Urothelium cell line (cell line): ENCODE measurements around the gene PARD3B.

ENCODE experiments used
- DNase-seq: peaks from one replicate; pipeline ENCODE4 v3.0.0; 2011; ENCODE audit warnings: low spot score, mixed read lengths
- FAIRE-seq: peaks from 2 replicates; lab custom pipeline; 2011; peaks lifted over from hg19 to GRCh38; lab: Jason Lieb, UNC

The PARD3B gene

DNA sequence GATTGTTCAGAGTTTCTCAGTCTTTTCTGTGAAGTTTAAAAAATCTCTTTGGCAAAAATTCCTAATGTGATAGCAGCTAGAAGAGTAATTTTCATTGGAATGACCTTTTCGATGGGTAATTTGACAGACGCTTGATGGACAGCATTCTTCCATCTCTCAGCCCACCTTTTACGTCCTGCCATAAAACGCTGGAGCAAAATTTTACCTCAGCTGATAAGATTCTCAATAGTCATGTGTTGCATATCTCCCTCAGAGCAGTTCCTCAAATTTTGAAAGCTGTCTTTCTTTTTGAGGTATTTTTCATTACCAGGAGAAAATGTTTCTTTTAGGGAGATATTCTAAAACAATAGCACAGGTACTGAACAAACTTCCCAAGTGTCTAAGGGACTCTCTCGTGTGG is 441.4 kb downstream of the PARD3B start:
- FAIRE-seq = no peak
- no peak for DNase-seq

DNA sequence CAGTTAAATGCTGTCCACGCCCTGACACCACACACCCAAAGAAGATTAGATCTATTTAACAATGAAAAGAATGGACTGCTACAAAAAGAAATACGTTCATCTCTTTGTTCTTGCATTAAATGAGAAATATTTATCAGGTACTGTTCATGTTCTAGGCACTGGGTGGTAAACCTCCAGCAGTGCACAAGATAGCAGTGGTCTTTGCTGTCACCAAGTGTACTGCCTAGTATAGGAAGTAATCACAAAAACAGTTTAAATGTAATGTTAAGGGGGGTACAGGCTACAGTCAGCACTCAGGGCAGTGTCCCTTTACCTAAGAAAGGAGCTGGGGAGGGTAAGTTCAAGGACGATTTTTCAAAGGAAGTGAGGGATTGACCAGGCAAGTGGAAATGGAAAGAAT is 443.6 kb downstream of the PARD3B start:
- no peak for FAIRE-seq

DNA sequence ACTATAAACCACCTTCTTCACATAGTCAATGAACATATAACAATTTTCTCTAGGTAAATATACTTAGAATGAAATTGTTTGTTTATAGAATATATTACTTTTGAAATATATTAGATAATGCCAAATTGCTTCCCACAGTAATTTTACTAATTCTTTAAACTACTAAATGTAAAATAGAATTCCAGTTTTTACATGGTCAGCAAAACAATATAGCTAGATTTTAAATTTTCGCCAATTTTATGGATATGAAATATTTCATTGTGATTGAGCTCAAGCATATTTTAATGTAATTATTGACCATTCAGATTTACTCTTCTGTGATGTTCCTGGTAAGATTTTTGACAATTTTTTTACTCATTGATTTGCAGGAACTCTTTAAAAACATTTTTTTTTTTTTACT is 444.6 kb downstream of the PARD3B start:
- no peak for FAIRE-seq
- DNase-seq = no peak

More for the DNA sequence above, 443.6 kb downstream of the PARD3B start:
- no peak for DNase-seq

DNA sequence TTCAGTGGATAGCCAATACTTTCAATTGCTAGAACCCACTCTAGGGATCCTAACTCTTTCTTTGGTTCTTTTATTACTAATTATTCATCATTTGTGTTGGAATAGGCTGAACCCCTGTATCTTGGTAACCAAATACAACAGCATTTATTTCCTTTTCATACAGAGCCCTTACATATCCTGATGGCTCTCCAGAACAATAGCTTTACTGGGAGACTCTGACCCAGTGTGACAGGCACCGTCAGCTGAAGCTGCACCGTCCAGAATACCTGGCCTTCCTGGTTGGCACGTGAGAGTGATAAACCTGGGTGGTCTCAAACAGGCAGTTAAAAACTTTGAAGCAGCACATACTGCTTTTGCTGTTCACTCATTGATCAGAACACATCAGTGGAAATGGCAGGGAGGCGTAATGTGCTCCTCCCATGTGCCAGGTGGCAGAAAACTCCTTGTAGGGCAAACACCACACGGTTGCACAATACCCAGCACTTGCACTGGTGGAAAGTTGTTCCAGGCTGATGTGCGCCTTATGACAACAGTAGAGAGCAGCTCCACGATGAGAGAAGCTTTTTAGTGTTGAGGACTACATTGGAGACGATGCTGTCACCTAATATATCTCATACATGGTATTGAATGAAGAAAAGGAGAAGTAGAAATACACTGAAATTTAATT is 456.2 kb downstream of the PARD3B start:
- FAIRE-seq (no peak), DNase-seq (no peak)

DNA sequence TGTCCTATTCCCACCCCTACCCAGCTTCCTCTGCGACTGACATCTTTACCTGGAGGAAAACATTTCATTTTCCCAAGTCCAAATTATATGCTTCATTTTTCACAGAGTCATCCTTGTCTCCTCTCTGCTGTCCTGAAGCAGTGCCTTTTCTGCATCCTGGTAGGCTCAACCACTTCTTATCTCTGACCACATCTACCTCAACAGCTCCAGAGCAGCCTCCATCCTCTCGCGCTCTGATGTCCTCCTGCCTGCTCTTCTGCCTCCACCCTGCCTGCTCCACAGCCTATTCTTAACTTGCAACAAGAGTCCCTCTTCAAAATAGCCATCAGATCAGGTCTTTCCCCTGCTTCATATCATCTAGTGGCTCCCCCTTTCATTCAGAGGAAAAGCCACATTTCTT is 457.1 kb downstream of the PARD3B start:
- FAIRE-seq (no peak), DNase-seq (no peak)

GRCh38 chr2:205003288-205003687 is 458.0 kb downstream of the PARD3B start:
- DNase-seq = no peak
- FAIRE-seq = no peak

DNA sequence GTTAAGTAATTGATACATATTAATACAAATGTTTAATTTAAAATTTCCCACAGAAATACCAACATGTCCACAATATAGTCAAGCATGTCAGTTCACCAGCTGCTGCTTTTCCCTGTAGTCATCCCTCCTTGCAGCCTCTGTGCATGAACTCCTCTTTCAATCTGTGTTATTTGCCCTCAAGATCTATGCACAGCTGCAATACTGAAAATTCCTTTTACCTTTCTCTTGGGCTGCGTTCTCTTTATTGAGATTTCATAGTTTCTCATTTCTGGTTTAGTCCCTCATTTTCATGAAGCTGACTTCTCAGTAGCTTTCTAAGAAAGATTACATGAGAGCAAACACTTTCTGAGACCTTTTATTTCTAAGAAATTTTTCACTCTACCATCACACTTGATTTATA is 464.9 kb downstream of the PARD3B start:
- no peak for FAIRE-seq

DNA sequence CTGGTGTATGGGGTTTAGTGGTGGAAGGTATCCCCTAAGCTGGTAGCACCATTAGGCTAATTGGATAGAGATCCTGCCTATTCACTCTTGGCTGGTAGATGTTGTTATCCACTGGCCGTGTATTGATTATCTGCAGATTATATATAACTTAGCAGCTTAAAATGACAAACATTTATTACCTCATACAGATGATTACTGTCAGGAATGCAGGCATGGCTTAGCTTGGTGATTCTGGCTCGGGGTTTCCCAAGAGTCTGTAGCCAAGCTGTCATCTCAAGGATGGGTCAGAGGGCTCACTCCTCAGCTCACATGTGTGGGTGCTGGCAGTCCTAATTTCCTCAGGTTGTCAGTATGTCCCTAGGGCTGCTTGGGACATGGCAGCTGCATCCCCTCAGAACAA is 465.8 kb downstream of the PARD3B start:
- FAIRE-seq = no peak

More for the DNA sequence above, 464.9 kb downstream of the PARD3B start:
- no peak for DNase-seq

DNA sequence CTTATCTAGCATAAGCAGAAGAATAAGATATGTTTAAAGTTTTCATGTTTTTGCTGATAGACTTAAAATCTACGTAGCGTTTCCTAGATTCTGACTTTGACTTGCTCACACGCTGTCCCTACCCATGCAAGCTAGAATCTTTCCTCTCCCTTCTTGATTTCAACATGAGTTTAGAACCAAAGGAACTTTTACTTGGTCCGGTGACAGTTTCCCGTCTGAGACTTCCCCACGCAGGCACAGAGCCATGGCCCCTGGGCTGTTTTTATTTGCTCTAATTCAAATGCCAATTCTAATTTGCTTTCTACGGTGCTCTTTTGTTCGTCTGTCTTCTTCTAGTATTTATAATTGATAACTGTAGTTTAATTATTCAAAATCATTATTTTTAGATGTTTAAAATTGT is 467.7 kb downstream of the PARD3B start:
- no peak for FAIRE-seq
- no peak for DNase-seq

More for the DNA sequence above, 465.8 kb downstream of the PARD3B start:
- DNase-seq = no peak

- no peak for DNase-seq
- FAIRE-seq = no peak
These were observed 468.3 kb downstream of the PARD3B start for GRCh38 chr2:205013586-205013985.

GRCh38 chr2:205014201-205014600 is 468.9 kb downstream of the PARD3B start:
- FAIRE-seq (no peak), DNase-seq (no peak)

DNA sequence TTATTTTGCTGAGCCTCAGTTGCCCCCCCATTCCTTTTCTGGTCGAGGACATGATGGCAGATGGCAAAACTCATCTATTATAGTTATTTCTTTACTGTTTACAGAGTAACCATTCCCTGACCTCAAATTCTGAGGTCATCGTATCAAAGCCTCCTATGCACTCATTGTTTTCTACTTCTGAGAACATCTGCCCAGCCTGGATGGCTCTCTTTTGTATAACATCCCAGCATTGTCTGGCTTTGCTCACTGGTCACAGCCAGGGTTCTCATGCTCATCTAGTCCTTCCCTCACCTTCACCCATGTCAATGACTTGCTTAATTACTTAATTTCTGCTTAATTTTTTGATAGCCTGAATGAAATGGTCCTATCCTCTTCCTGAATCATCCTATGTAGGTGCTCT is 472.1 kb downstream of the PARD3B start:
- DNase-seq (no peak), FAIRE-seq (no peak)

DNA sequence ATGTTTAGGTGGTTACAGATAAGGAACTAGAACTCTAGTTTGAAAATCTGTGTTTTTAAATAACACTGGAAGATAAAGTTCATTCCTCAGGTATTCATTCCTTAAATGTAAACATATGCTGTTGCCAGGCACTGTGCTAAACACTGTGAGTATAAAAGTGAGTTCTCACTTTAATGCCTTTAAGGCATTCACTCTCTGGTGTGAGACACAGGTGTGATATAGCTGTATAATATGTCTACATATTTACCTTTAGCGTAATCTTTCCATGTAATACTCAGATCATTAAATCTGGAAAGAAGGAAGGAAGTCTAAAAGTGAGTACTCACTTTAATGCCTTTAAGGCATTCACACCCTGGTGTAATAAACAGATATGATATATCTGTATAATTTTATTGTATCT is 472.6 kb downstream of the PARD3B start:
- no peak for DNase-seq
- no peak for FAIRE-seq

DNA sequence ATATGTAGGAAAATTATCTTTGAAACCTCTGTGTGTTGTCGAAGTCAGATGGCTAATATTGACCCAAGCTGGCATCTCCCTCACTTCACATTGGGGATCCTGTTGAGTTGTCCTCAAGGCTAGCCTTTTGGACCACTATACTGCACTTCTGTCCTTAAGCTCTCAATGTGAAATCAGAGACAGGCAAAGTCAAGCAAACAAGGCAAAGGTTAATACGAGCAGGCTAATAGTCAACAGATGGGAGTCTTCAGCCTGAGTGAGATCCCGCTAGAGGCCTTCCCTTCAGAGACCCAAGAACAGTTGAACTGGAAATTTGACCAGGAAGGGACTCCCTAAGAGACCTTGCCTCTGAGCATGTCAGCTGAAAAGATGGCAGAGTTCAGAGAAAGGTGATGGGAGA is 475.4 kb downstream of the PARD3B start:
- DNase-seq (no peak), FAIRE-seq (no peak)

GRCh38 chr2:205022841-205023240 is 477.6 kb downstream of the PARD3B start:
- FAIRE-seq = no peak

DNA sequence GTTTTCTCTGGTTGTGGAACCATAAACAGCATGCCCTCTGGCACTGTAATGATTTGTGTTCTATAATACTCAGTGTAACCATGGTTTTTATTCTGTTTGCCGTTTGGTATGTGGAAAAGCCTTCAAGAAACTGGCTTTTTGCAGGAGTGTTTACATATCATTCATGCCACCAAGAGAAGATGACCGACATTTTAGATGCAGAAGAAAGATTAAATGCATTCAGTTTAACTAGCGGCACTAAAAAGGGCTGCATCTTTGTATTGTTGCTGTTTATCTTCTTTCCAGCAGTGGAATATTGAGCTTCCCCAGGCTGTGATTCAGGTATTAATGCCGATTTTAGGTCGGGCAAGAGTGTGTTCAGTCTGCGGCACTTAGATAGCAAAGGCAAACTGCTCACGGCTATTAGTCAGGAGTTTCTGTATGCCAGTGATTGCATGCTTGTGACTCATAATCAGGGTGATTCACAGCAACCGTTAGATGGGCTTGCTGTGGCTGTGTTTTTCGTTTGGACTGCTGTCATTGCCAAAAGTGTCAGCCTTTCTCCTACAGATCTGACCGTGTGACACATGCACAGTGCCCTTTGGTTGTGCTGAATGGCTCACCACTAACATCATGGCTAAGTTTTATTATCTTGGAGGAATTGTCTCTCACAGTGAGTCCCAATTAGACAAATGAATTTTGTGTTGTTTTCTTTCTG is 479.7 kb downstream of the PARD3B start:
- FAIRE-seq (no peak), DNase-seq (peak; percentile 84)

More at GRCh38 chr2:205022841-205023240, 477.6 kb downstream of the PARD3B start:
- no peak for DNase-seq

DNA sequence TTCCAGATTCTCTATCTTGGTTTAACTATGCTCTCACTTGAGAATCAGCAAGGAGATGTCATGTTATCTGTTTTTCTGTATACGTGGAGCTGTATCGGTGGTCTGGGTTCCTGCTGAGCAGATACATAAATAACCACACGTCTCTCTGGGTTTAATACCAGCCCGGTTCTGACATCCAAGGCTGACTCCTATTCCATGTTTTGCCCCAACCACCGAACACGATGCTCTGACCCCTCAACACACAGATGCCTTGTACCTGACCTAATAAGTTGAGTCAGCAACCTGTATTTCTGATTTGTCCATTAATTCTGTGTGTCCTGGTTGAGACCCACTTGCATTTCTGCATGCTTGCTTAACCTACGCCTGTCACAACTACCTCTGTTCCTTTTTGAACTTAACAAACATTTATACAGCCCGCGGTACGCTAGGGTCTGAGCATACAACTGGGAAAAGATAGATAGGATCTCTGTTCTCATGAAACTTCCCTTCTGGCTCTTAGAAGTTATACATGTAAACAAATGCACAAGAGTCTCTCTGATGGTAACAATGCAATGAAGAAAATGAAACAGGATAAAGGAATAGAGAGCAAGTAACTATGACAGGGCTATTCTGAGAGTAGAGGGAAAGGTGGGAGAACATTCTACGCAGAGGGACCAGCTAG is 480.4 kb downstream of the PARD3B start:
- FAIRE-seq = no peak
- DNase-seq = no peak

DNA sequence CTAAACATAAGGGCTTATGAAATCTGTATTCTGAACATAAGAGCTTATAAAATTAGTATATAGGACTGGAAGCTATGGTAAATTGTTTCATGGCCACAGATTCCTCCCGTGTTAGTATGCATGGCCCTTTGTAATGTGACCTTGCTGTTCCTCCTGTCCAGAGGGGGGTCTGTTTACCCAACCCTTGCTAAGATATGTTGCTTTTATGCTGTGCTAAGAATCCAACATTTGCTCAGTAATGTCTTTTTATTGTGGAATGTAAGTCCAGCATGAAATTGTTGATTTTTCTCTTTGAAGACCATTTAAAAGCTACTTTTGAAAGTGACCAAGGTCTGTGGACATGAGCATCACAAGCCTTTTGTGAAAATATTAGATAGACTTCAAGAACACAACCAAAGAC is 485.4 kb downstream of the PARD3B start:
- no peak for FAIRE-seq
- no peak for DNase-seq

- FAIRE-seq (no peak), DNase-seq (no peak)
These were observed 486.8 kb downstream of the PARD3B start for GRCh38 chr2:205032093-205032551.

DNA sequence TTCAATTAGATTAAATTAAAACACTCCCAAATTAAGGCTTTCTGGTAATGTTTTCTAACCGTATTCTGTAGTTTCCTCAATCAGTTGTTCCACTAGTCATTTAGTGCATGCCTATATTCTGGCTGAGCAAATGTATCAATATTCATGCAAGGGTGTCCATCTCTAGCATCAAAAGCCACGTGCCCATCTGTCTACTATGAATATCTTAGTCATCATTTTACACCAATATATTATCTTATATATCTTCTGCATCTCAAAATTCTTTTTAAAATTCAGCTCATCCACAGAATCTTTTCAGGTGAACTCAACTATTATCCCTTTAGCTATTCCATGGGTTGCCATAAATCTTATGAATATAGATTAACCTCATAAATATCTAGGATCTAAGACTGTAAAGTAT is 488.2 kb downstream of the PARD3B start:
- FAIRE-seq (no peak), DNase-seq (no peak)

- DNase-seq = no peak
- FAIRE-seq = no peak
These were observed 488.8 kb downstream of the PARD3B start for GRCh38 chr2:205034034-205034433.

DNA sequence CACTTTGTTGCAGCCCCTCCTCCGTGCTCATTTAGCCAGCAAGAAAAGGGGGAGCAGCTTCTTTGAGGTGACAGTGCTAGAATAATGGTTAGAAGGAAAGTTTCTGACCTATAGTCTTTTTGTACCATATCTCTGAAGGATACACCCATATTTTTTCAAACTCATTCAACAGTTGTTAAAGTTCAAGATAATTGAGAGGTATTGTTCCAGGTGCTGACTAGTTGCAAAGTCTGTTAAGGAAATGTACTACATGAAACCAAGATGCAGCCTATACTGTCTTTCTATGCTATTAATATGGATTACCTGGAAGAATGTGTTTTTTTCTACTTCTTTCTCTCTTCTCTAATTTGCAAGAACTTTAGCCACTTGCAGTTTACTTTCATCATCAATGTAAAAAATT is 495.0 kb downstream of the PARD3B start:
- DNase-seq (no peak), FAIRE-seq (no peak)
